ENCODE results near the gene ZGRF1. TPM values are rescaled to one million over a fixed set of nuclear protein-coding genes. Genes with fewer than 3 reads are reported as not detected.
"Not testable (repeated sequence)": the region's sequence is repeated elsewhere in the genome, so short reads cannot be mapped to it uniquely, and the experiment has no call there.

The ZGRF1 gene
- total RNA-seq, 2 donors from 2014 or later: 1.8 to 2.8 TPM

GRCh38 chr4:112508356-112508755 lies 128.4 kb downstream of the ZGRF1 start:
- intact Hi-C loops (cut with DNase I): no loop called here
- ATAC-seq (no peak), DNase-seq (no peak)

GRCh38 chr4:112504807-112505206 lies 131.9 kb downstream of the ZGRF1 start:
- DNase-seq (no peak), ATAC-seq (no peak)
- intact Hi-C loops (cut with DNase I): no loop called here

- ATAC-seq (no peak), DNase-seq (no peak)
- intact Hi-C loops (cut with DNase I): no loop called here
These were observed 133.8 kb downstream of the ZGRF1 start for GRCh38 chr4:112502871-112503270.

GRCh38 chr4:112492321-112492720 lies 144.4 kb downstream of the ZGRF1 start:
- ATAC-seq: no peak
- intact Hi-C loops (cut with DNase I): no loop called here
- no peak for DNase-seq

GRCh38 chr4:112490808-112491207 lies 145.9 kb downstream of the ZGRF1 start:
- intact Hi-C loops (cut with DNase I); ATAC-seq: not testable (repeated sequence)

More at GRCh38 chr4:112490808-112491207, 145.9 kb downstream of the ZGRF1 start:
- DNase-seq: not testable (repeated sequence)

Small RNA genes within 50 kb of the gene (microRNA-seq; reads per million reads assigned to microRNA genes)
- 152 to 687 reads per million in 2 donors for gene MIR302A
- gene MIR302B: 104 to 525 reads per million in 2 donors
- 31.0 to 119 reads per million in 2 donors for gene MIR302C
- 76.8 to 352 reads per million in 2 donors for gene MIR302D
- 0.40 to 0.82 reads per million in 2 donors for gene MIR367

Other genes with a start within 250 kb of the ZGRF1 start
- not detected for gene NEUROG2, start 120.7 kb downstream of the ZGRF1 start, total RNA-seq
- gene LARP7, start 234 bp upstream of the ZGRF1 start, total RNA-seq: 10 to 100 TPM; 43.9 to 44.9 TPM